GM10266 (cell line): ENCODE data around the gene MRI1.
"Not testable (repeated sequence)": the region's sequence is repeated elsewhere in the genome, so short reads cannot be mapped to it uniquely, and the experiment has no call there.

Source experiments
- DNase-seq: peaks from one replicate; pipeline ENCODE4 v3.0.0; 2012; ENCODE audit errors: extremely low spot score
- TF ChIP-seq, protein P1 (sequence below): IDR thresholded peaks from 2 replicates; pipeline ENCODE4 v1.5.1; 2012; ENCODE audit warnings: mild to moderate bottlenecking, low read depth; ENCODE audit not compliant: control insufficient read depth, insufficient read depth; ENCODE audit errors: missing control alignments

MRI1 gene

DNA sequence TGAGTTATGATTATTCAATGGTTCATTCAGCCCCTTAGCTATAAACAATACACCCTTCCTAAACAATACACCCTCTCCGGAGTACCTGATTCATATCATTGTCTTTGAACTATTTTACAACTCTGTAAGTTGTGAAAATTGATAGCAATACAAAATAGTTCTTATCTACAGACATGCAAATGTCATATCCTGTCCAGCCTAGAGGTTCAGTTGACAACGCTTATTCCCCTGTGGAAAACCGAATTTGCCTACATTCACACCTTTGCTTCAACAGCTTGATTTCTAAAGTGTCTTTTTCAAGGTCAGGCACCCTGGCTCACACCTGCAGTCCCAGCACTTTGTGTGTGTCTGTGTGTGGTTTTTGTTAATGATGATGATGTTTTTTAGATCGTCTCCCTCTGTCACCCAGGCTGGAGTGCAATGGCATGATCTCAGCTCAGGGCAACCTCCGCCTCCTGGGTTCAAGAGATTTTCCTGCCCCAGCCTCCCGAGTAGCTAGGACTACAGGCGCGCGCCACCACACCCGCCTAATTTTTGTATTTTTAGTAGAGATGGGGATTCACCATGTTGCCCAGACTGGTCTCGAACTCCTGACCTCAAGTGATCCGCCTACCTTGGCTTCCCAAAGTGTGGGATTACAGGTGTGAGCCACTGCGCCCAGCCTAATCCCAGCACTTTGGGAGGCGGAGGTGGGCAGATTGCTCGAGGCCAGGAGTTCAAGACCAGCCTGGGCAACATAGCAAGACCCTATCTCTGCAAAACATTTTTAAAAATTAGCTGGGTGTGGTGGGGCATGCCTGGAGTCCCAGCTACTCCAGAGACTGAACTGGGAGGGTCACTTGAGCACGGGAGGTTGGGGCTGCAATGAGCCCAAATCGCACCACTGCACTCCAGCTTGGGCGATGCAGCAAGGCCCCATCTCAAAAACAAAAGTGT, 19.5 kb downstream of the MRI1 start:
- TF ChIP-seq, protein P1, sequence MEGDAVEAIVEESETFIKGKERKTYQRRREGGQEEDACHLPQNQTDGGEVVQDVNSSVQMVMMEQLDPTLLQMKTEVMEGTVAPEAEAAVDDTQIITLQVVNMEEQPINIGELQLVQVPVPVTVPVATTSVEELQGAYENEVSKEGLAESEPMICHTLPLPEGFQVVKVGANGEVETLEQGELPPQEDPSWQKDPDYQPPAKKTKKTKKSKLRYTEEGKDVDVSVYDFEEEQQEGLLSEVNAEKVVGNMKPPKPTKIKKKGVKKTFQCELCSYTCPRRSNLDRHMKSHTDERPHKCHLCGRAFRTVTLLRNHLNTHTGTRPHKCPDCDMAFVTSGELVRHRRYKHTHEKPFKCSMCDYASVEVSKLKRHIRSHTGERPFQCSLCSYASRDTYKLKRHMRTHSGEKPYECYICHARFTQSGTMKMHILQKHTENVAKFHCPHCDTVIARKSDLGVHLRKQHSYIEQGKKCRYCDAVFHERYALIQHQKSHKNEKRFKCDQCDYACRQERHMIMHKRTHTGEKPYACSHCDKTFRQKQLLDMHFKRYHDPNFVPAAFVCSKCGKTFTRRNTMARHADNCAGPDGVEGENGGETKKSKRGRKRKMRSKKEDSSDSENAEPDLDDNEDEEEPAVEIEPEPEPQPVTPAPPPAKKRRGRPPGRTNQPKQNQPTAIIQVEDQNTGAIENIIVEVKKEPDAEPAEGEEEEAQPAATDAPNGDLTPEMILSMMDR: no peak
- DNase-seq: no peak

DNA sequence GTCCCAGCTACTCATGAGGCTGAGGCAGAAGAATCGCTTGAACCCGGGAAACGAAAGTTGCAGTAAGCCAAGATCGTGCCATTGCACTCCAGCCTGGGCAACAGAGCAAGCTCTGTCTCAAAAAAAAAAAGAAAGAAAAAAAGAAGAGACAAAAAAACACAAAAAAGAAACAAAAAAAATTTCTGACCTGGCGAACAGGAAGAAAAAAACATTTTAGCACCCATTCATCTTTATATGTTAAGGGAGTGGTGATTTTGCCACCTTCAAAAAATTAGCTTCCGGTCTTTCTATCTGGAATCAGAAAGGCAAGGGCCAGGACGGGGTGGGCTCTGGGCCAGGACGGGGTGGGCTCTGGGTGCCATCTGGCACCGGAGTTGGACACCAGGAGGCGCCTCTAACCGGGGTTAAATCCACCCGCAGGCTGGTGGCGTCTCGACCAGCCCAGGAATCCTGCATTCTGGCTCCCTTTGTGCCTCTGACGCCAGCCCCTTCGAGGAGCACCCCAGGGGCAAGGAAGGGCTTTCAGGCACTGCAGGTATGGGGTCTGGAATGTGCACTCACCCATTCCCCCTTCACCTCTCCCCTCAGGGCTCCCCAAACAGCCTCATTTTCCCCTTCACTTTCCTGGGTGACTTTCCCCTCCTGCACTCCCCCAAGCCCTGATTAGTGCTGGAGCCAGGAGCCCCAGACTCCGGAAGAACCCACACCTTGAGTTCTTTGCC, 20.6 kb downstream of the MRI1 start:
- DNase-seq: peak; percentile 48
- TF ChIP-seq, protein P1: peak; percentile 57

DNA sequence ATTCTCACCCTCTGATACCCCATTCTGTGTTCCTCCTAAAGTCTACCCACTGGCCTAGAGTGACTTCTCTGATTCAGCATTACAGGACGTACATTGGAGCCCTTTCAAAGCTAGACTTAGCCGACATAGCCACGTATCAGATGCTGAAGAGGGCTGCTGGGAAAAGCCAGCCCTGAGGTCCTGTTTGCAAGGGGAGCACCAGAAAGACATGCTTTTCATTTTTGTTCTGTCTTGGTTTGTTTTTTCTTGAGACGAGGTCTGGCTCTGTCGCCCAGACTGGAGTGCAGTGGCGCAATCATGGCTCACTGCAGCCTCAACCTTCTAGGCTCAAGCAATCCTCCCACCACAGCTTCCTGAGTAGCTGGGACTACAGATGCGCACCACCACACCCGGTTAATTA, 24.7 kb downstream of the MRI1 start:
- no peak for DNase-seq
- TF ChIP-seq, protein P1: no peak

DNA sequence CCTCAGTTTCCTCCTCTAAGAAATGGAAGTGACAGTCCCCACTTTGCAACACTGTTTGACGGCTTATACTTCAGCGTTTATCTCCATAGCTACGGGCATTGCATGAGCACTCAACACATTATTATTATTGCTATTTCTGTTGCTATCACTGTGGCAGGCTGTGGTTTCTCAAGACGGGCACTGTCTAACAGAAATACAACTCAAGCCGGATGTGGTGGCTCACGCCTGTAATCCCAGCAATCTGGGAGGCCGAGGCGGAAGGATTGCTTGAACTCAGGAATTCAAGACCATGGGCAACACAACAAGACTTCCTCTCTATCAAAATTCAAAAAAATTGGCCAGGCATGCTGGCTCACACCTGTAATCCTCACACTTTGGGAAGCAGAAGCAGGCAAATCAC, 26.0 kb downstream of the MRI1 start:
- TF ChIP-seq, protein P1: no peak
- DNase-seq: no peak

DNA sequence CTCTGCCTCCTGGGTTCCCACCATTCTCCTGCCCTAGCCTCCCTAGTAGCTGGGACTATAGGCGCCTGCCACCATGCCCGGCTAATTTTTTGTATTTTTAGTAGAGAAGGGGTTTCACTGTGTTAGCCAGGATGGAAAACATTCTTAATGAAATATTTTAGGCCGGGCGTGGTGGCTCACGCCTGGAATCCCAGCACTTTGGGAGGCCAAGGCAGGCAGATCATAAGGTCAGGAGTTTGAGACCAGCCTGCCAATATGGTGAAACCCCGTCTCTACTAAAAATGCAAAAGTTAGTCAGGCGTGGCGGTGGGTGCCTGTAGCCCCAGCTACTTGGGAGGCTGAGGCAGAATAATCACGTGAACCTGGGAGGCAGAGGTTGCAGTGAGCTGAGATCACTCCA, 29.0 kb downstream of the MRI1 start:
- not testable (repeated sequence) for DNase-seq

DNA sequence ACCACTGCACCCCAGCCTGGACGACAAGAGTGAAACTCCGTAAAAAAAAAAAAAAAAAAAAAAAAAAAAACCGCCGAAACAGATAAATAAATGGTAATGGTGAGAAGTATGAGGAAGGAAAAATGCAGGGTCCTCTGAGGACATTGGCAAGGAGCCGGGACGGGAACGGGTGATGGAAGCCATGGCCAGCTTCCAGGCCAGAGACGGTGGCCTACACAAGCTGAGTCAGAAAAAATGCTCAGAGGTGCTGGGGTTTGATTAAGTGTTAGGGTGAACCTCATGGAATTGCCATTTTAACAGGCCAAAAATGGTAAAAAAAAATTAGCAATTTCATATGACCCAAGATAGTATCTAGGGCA, 30.1 kb downstream of the MRI1 start:
- DNase-seq: no peak
- TF ChIP-seq, protein P1: no peak

DNA sequence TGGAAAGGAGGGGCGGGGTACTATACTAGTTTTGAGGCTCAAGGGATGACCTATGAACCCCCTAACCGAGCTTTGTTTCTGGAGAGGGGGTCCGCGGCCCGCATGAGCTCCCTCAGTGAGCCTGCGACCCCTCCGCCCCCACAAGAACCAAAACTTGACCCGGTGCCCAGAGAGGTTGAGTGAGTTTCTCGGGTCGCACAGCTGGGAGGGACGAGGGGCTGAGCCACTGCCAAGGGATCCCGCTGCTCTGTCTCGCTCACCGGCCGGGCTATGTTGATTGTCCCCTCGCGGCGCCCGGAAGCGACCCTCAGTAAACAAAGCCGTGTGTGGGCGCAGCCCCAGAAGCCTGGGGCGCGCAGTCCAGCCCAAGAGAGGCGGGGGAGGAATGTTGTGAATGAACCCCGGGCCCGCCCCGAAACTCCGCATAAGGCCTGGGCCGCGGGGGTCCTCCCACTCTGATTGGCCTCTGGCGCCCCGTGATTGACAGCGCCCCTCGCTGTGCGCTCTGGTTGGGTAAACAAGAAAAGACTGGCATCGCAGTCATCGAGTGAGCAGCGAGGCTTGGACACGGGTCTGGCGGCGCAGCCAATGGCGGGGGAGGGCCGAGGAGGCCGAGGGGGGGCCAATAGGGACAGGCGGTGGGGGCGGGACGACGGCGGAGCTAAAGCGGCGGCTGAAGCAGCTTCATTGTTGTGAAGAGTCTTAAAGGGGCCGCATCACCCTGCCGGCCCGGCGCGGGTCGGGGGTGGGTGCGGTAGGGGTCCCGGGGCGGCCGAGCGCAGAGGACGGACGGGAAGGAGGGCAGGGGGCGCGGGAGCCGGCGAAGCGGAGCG, 30.7 kb downstream of the MRI1 start, which contains the start of gene ZSWIM4:
Gene ZSWIM4, plus strand, starts transcription at position 687 of the 833 bp plus-strand sequence. CDS start 206 bp downstream, outside the sequence.
- TF ChIP-seq, protein P1: no peak
- peak; percentile 99 for DNase-seq
